HFFc6 (cell line): ENCODE measurements around the gene DNMT3A. TPM values are rescaled to one million over a fixed set of nuclear protein-coding genes. Genes with fewer than 3 reads are reported as not detected.
A peak's percentile ranks its signal among the peaks of the same experiment; 100 is the strongest.

Source experiments
- DNase-seq: peaks from one replicate; pipeline ENCODE4 v3.0.0-alpha.2; 2018
- H3K27ac Mint-ChIP-seq: 2 replicates; pipeline ENCODE4 v1.8.0; 2020; ENCODE audit warnings: mild to moderate bottlenecking, mixed read lengths
- H3K27me3 Mint-ChIP-seq: 2 replicates; pipeline ENCODE4 v1.8.0; 2021; ENCODE audit warnings: mild to moderate bottlenecking, moderate library complexity, mixed read lengths; ENCODE audit not compliant: insufficient read depth
- H3K36me3 Mint-ChIP-seq: 2 replicates; pipeline ENCODE4 v1.8.0; 2021; ENCODE audit warnings: low read depth, mixed read lengths
- H3K4me1 Mint-ChIP-seq: 2 replicates; pipeline ENCODE4 v1.8.0; 2020; ENCODE audit warnings: low read depth, mixed read lengths
- H3K4me3 Mint-ChIP-seq: 2 replicates; pipeline ENCODE4 v1.8.0; 2020; ENCODE audit warnings: mild to moderate bottlenecking, moderate library complexity, mixed read lengths
- H3K9me3 Mint-ChIP-seq: 2 replicates; pipeline ENCODE4 v1.8.0; 2020; ENCODE audit warnings: mild to moderate bottlenecking, mixed read lengths
- total RNA-seq, 6 experiments: library from RNA; stranded (reverse); fragmentation: NEBNext Ultra II Directional; extraction: Animal tissue kit (Norgen Biotek cat#: 25700); gene quantifications; 2 replicates in 1 of 6; 3 replicates in 5 of 6; pipeline ENCODE4 v1.2.3, GENCODE V29; 2021
- TF ChIP-seq, protein P1 (sequence below): fragments of 200-600 bp; sonication (generic); IDR thresholded peaks from 2 replicates; pipeline ENCODE4 v1.5.0; 2021; ENCODE audit warnings: antibody characterized with exemption, mild to moderate bottlenecking

Gene DNMT3A
- total RNA-seq, 6 experiments from 2014 or later, result 3.5 to 5.2 (median 4.5) TPM

GRCh38 chr2:25201794-25202193 is 139.9 kb downstream of the DNMT3A start:
- DNase-seq, result no peak
- H3K4me1 Mint-ChIP-seq, result peaks cover 11% of the 10 kb centered on the region
- H3K27me3 Mint-ChIP-seq, result peaks cover 12% of the 10 kb centered on the region
- no peaks in the 10 kb centered on the region for H3K9me3 Mint-ChIP-seq
- TF ChIP-seq, protein P1, sequence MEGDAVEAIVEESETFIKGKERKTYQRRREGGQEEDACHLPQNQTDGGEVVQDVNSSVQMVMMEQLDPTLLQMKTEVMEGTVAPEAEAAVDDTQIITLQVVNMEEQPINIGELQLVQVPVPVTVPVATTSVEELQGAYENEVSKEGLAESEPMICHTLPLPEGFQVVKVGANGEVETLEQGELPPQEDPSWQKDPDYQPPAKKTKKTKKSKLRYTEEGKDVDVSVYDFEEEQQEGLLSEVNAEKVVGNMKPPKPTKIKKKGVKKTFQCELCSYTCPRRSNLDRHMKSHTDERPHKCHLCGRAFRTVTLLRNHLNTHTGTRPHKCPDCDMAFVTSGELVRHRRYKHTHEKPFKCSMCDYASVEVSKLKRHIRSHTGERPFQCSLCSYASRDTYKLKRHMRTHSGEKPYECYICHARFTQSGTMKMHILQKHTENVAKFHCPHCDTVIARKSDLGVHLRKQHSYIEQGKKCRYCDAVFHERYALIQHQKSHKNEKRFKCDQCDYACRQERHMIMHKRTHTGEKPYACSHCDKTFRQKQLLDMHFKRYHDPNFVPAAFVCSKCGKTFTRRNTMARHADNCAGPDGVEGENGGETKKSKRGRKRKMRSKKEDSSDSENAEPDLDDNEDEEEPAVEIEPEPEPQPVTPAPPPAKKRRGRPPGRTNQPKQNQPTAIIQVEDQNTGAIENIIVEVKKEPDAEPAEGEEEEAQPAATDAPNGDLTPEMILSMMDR, result no peak
- no peak overlapping the region for H3K4me3 Mint-ChIP-seq
- no peak overlapping the region for H3K27ac Mint-ChIP-seq
- H3K36me3 Mint-ChIP-seq, result no peaks in the 10 kb centered on the region

GRCh38 chr2:25201265-25201664 is 140.5 kb downstream of the DNMT3A start:
- no peak overlapping the region for H3K4me3 Mint-ChIP-seq
- DNase-seq, result no peak
- no peaks in the 10 kb centered on the region for H3K9me3 Mint-ChIP-seq
- H3K36me3 Mint-ChIP-seq, result no peaks in the 10 kb centered on the region
- TF ChIP-seq, protein P1, result peak; percentile 49
- no peak overlapping the region for H3K27ac Mint-ChIP-seq
- peaks cover 12% of the 10 kb centered on the region for H3K27me3 Mint-ChIP-seq
- H3K4me1 Mint-ChIP-seq, result peaks cover 11% of the 10 kb centered on the region

GRCh38 chr2:25198576-25198975 is 143.1 kb downstream of the DNMT3A start:
- H3K4me1 Mint-ChIP-seq, result peaks cover 11% of the 10 kb centered on the region

GRCh38 chr2:25198209-25198525 is 143.6 kb downstream of the DNMT3A start:
- Mint-ChIP-seq H3K9me3 (no peaks in the 10 kb centered on the region), H3K4me1 (peaks cover 11% of the 10 kb centered on the region), H3K27me3 (peaks cover 15% of the 10 kb centered on the region), H3K4me3 (no peak overlapping the region; the same call in 1 of the 2 replicates), H3K36me3 (no peaks in the 10 kb centered on the region), H3K27ac (0 out of 2 replicates have a peak overlapping the region, but pooled peaks have one; percentile 24)
- TF ChIP-seq, protein P1, result no peak
- no peak for DNase-seq

More at GRCh38 chr2:25198576-25198975, 143.1 kb downstream of the DNMT3A start:
- Mint-ChIP-seq H3K27me3 (peaks cover 15% of the 10 kb centered on the region), H3K36me3 (no peaks in the 10 kb centered on the region), H3K4me3 (no peak overlapping the region), H3K9me3 (no peaks in the 10 kb centered on the region), H3K27ac (no peak overlapping the region)
- DNase-seq, result no peak
- TF ChIP-seq, protein P1, result no peak

DNA sequence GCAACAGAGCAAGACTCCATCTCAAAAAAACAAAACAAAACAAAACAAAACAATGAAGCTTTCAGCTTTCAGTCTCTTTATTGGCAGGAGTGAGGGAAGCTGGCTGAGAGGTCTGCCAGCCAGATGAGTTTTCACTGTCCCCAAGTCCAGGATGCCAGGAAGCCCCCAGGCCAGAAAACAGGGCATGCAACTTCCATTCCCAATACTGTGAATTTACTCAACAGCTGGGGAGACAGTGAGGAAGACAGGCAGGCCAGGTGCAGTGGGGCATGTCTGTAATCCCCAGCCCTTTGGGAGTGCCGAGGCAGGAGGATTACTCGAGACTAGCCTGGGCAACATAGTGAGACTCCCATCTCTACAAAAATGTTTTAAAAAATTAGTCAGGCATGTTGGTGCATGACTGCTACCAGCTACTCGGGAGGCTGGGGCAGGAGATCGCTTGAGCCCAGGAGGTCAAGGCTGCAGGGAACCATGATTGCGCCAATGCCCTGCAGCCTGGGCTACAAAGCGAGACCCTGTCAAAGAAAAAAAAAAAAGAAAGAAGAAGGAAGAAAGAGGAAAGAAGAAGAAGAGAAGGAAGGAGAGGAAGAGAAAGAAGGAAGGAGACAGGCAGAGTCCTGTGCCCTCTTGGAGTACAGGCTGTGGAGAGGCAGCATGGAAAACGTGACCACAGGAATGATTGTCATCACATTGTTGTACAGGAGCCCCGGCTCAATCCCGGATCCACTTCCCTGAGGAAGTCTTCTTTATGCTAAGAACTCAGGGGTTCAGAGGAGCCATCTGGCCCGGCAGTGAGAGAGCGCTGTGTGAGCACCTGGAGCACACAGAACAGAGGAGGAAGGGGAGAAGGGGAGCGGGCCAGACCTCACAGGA is 144.2 kb downstream of the DNMT3A start:
- Mint-ChIP-seq H3K27me3 (peaks cover 15% of the 10 kb centered on the region), H3K36me3 (no peaks in the 10 kb centered on the region), H3K27ac (peak overlapping the region; percentile 24; the same call in 1 of the 2 replicates), H3K9me3 (no peaks in the 10 kb centered on the region), H3K4me1 (peaks cover 11% of the 10 kb centered on the region), H3K4me3 (no peak overlapping the region; the same call in 1 of the 2 replicates)
- peak; percentile 16 for DNase-seq
- TF ChIP-seq, protein P1, result no peak
